ENCODE measurements around the gene SPSB2. TPM values are rescaled to one million over a fixed set of nuclear protein-coding genes. Genes with fewer than 3 reads are reported as not detected.

The SPSB2 gene
- polyA plus RNA-seq, 1 experiment = 2.6 TPM

DNA sequence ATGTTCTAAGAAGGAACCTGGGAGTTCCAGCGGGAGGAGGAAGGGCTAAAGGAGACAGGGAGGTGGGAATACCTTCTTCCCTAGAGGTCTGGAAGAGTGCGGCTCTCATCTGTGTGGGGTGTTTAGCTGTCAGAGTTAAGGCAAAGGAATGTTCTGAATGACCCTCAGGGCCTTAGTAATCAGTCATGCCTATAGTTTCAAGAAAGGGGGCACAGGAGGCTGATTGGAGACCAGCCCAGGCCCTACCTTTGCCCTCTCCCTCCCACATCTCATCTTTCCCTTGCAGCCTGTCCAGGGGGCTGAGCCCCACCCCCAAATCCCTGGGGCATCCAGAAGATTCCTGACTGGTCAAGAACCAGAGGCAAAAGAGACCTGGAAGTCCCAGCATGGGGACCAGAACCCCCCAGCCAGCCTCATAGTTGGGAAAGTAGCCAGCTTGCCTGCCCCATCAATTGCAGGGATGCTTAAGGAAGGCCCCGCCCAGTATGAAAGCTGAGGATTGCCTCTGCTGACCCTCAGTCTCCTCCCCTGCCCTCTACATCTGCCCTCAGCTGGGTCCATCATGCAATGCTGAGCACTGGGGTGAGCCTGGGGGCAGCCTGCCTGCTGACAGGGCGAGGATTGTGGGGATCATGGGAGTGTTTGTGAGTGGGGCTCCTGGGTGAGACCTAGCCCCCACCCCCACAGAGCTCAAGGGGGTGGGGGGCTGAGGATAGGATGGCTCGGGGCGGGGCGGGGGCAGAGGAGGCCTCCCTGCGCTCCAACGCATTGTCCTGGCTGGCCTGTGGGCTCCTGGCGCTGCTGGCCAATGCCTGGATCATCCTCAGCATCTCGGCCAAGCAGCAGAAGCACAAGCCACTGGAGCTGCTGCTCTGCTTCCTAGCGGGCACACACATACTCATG is 49.7 kb downstream of the SPSB2 start:
- POLR2A ChIA-PET = interaction anchor here (0.7 to 1.2 kb wide), 2 partner anchors 28 to 54 kb away, joined by 3 read pairs; partner anchors contain the start of genes CDCA3 and USP5
- no peak for TF ChIP-seq CTCF (IDR thresholded peaks at IDR 0.05; ENCODE audit: low read depth, low read length)
- CTCF ChIA-PET = interaction anchor here (0.6 to 11.8 kb wide), 3 partner anchors 11 to 70 kb away, joined by 5 to 165 read pairs (median 27); partner anchors contain the start of gene MLF2
- H3K27ac ChIP-seq (ENCODE audit: low read depth, low read length) = no peak overlapping the region
- no peaks in the 10 kb centered on the region for H3K27me3 ChIP-seq (ENCODE audit: control insufficient read depth, insufficient read depth, low read length)
- DNase-seq (ENCODE audit: low read depth, low spot score) = no peak
- no peak overlapping the region for H3K4me3 ChIP-seq (ENCODE audit: low read depth, low read length)
- no peaks in the 10 kb centered on the region; the same call in 1 of the 2 replicates for H3K9me3 ChIP-seq (ENCODE audit: control insufficient read depth, insufficient read depth, low read length)

- Histone ChIP-seq H3K4me3 (ENCODE audit: low read depth, low read length) (peak overlapping the region; percentile 71), H3K27ac (ENCODE audit: low read depth, low read length) (no peak overlapping the region), H3K27me3 (ENCODE audit: control insufficient read depth, insufficient read depth, low read length) (no peaks in the 10 kb centered on the region), H3K9me3 (ENCODE audit: control insufficient read depth, insufficient read depth, low read length) (no peaks in the 10 kb centered on the region; the same call in 1 of the 2 replicates)
- ChIA-PET CTCF (interaction anchor here (1.0 to 11.8 kb wide), 3 partner anchors 30 to 69 kb away, joined by 4 to 165 read pairs (median 4); partner anchors contain the start of genes MLF2 and SPSB2), POLR2A (interaction anchor here (1.1 to 1.8 kb wide), 2 partner anchors 10 to 56 kb away, joined by 3 to 7 read pairs; partner anchors contain the start of gene PTMS)
- DNase-seq (ENCODE audit: low read depth, low spot score) = no peak
- no peak for TF ChIP-seq CTCF (IDR thresholded peaks at IDR 0.05; ENCODE audit: low read depth, low read length)
These were observed 50.5 kb downstream of the SPSB2 start for GRCh38 chr12:6822426-6823135.

DNA sequence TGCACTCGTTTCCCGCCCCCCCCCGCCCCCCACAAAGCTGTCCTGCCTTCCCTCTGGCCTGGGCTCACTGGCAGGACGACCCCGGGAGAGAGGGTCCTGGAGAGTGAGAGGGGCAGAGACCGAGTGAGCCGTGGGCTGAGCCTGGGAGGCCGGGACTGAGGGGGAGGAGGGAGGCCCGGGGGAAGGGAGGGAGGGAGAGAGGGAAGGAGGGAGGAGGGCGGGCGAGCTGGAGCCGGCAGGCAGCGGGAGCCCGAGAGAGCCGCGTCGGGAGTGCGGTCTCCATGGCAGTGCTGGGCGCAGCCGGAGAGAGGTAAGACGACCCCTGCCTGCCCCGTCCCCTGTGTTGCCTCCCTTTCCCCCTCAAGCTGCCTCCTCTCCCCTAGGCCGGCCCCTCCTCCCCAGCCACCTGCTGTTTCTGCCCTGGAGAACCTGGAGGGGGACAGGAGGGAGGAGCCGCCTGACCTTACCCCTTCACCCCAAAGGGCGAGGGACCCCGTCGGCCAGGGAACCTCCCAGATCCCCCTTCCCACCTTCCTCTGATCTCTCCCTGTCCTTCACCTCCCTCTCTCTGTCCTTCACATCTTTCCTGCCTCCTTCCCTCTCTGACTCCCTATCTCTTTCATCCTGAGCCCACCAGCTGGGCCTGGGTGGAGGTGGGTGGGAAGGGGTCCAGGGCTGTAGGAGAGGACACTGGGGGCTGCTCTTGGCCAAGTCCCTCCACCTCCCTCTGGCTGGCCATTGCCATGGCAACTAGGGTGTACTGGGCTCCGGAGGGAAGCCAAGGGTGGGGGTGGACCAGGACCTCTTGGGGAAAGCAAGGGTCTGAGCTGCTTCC is 51.3 kb downstream of the SPSB2 start, which contains the start of gene GPR162:
GPR162 (plus strand) TSS at position 231 of the 835 bp plus-strand sequence. CDS start 2,078 bp downstream, outside the sequence.
- POLR2A ChIA-PET = interaction anchor here (0.7 to 1.8 kb wide), 9 partner anchors 10 to 132 kb away, joined by 3 to 8 read pairs (median 3); partner anchors contain the start of genes CD4, MLF2, PTMS and ZNF384
- peak within 1 kb of the TSS; percentile 2 for H3K27ac ChIP-seq (ENCODE audit: low read depth, low read length)
- no peak for TF ChIP-seq CTCF (IDR thresholded peaks at IDR 0.05; ENCODE audit: low read depth, low read length)
- no peaks in the 10 kb centered on the region for H3K27me3 ChIP-seq (ENCODE audit: control insufficient read depth, insufficient read depth, low read length)
- CTCF ChIA-PET = interaction anchor here (0.6 to 11.8 kb wide), 6 partner anchors 30 to 283 kb away, joined by 3 to 165 read pairs (median 4); partner anchors contain the start of genes MLF2, PTMS and SPSB2
- DNase-seq (ENCODE audit: low read depth, low spot score) = no peak
- peak within 1 kb of the TSS; percentile 71 for H3K4me3 ChIP-seq (ENCODE audit: low read depth, low read length)
- no peaks in the 10 kb centered on the region; the same call in 1 of the 2 replicates for H3K9me3 ChIP-seq (ENCODE audit: control insufficient read depth, insufficient read depth, low read length)

Other genes starting within 250 kb of the SPSB2 start
- not detected in 2 replicates for gene LPAR5, start 237.3 kb downstream of the SPSB2 start, polyA plus RNA-seq (2011; rRNA removed)
- gene ACRBP, start 225.9 kb downstream of the SPSB2 start, polyA plus RNA-seq (2011; rRNA removed) = 0.41 and 0.64 TPM in 2 replicates
- gene ING4, start 210.2 kb downstream of the SPSB2 start, polyA plus RNA-seq (2011; rRNA removed) = 58.6 and 66.6 TPM in 2 replicates
- gene ZNF384, start 183.9 kb downstream of the SPSB2 start, polyA plus RNA-seq (2011; rRNA removed) = 39.3 and 44.3 TPM in 2 replicates
- 1.2 and 2.2 TPM in 2 replicates for gene PIANP, start 172.5 kb downstream of the SPSB2 start, polyA plus RNA-seq (2011; rRNA removed)
- 93.2 and 104 TPM in 2 replicates for gene COPS7A, start 149.3 kb downstream of the SPSB2 start, polyA plus RNA-seq (2011; rRNA removed)
- gene MLF2, start 120.2 kb downstream of the SPSB2 start, polyA plus RNA-seq (2011; rRNA removed) = 241 and 263 TPM in 2 replicates
- gene PTMS, start 106.9 kb downstream of the SPSB2 start, polyA plus RNA-seq (2011; rRNA removed) = 155 and 170 TPM in 2 replicates
- gene LAG3, start 100.8 kb downstream of the SPSB2 start, polyA plus RNA-seq (2011; rRNA removed) = 0.11 and 0.33 TPM in 2 replicates
- gene CD4, start 83.8 kb downstream of the SPSB2 start, polyA plus RNA-seq (2011; rRNA removed) = 24.8 and 24.9 TPM in 2 replicates
- 5.2 and 7.6 TPM in 2 replicates for gene GPR162, start 51.5 kb downstream of the SPSB2 start, polyA plus RNA-seq (2011; rRNA removed)
- gene P3H3, start 44.9 kb downstream of the SPSB2 start, polyA plus RNA-seq (2011; rRNA removed) = 45.5 and 65.3 TPM in 2 replicates
- gene GNB3, start 32.4 kb downstream of the SPSB2 start, polyA plus RNA-seq (2011; rRNA removed) = 3.4 and 3.6 TPM in 2 replicates
- 11.6 and 12.5 TPM in 2 replicates for gene CDCA3, start 22.0 kb downstream of the SPSB2 start, polyA plus RNA-seq (2011; rRNA removed)
- gene USP5, start 21.2 kb downstream of the SPSB2 start, polyA plus RNA-seq (2011; rRNA removed) = 47.1 and 54.8 TPM in 2 replicates
- 1,246 and 1,347 TPM in 2 replicates for gene TPI1, start 5.8 kb downstream of the SPSB2 start, polyA plus RNA-seq (2011; rRNA removed)
- gene LRRC23, start 31.5 kb upstream of the SPSB2 start, polyA plus RNA-seq (2011; rRNA removed) = 10.4 and 10.6 TPM in 2 replicates
- 25.4 and 27.5 TPM in 2 replicates for gene ENO2, start 41.3 kb upstream of the SPSB2 start, polyA plus RNA-seq (2011; rRNA removed)
- 11.2 and 21.4 TPM in 2 replicates for gene ATN1, start 54.7 kb upstream of the SPSB2 start, polyA plus RNA-seq (2011; rRNA removed)
- not detected in 2 replicates for gene RNU7-1, start 70.5 kb upstream of the SPSB2 start, polyA plus RNA-seq (2011; rRNA removed)
- gene C12orf57, start 70.7 kb upstream of the SPSB2 start, polyA plus RNA-seq (2011; rRNA removed) = 359 and 425 TPM in 2 replicates
- gene PTPN6, start 78.1 kb upstream of the SPSB2 start, polyA plus RNA-seq (2011; rRNA removed) = 0.07 and 0.10 TPM in 2 replicates
- 242 and 255 TPM in 2 replicates for gene PHB2, start 97.4 kb upstream of the SPSB2 start, polyA plus RNA-seq (2011; rRNA removed)
- 46.1 and 47.8 TPM in 2 replicates for gene EMG1, start 97.6 kb upstream of the SPSB2 start, polyA plus RNA-seq (2011; rRNA removed)
- 36.0 and 37.6 TPM in 2 replicates for gene LPCAT3, start 145.2 kb upstream of the SPSB2 start, polyA plus RNA-seq (2011; rRNA removed)
- gene C1S, start 187.4 kb upstream of the SPSB2 start, polyA plus RNA-seq (2011; rRNA removed) = 406 and 458 TPM in 2 replicates
- 617 and 795 TPM in 2 replicates for gene C1R, start 219.1 kb upstream of the SPSB2 start, polyA plus RNA-seq (2011; rRNA removed)
- 45.3 and 58.7 TPM in 2 replicates for gene C1RL, start 235.9 kb upstream of the SPSB2 start, polyA plus RNA-seq (2011; rRNA removed)

Data from AG04450 (cell line).